NCI-H82 treated with DMSO at 0.1 percent for 48 hours (cell line): ENCODE measurements around the gene KCNAB3.

Experiments used
- DNase-seq: peaks from one replicate; lab custom pipeline; 2025; ENCODE audit not compliant: unreplicated experiment; lab: John Stamatoyannopoulos, UW

The KCNAB3 gene

GRCh38 chr17:7903154-7904103 is 26.2 kb downstream of the KCNAB3 start:
- no peak for DNase-seq

- DNase-seq: no peak
Measured at GRCh38 chr17:7897773-7898172, 31.9 kb downstream of the KCNAB3 start.

GRCh38 chr17:7897090-7897489 is 32.6 kb downstream of the KCNAB3 start:
- DNase-seq: no peak

GRCh38 chr17:7894866-7895265 is 34.8 kb downstream of the KCNAB3 start:
- DNase-seq: no peak

- DNase-seq: no peak
Measured at GRCh38 chr17:7894226-7894625, 35.4 kb downstream of the KCNAB3 start.

GRCh38 chr17:7893187-7893880 is 36.3 kb downstream of the KCNAB3 start:
- no peak for DNase-seq

GRCh38 chr17:7889166-7889955 is 40.3 kb downstream of the KCNAB3 start:
- DNase-seq: peak; percentile 50

- DNase-seq: no peak
Measured at GRCh38 chr17:7888184-7888920, 41.3 kb downstream of the KCNAB3 start, which contains the start of gene CHD3. CHD3 (plus strand) TSS chr17:7888789; CDS start chr17:7889001, 212 bp downstream.

GRCh38 chr17:7887482-7888183 is 42.0 kb downstream of the KCNAB3 start:
- peak; percentile 91 for DNase-seq

- DNase-seq: no peak
Measured at GRCh38 chr17:7887038-7887481, 42.6 kb downstream of the KCNAB3 start.

- DNase-seq: peak; percentile 42
Measured at GRCh38 chr17:7886227-7887037, 43.2 kb downstream of the KCNAB3 start.

- DNase-seq: peak; percentile 41
Measured at GRCh38 chr17:7885367-7886226, 44.1 kb downstream of the KCNAB3 start.

GRCh38 chr17:7884581-7885366 is 44.9 kb downstream of the KCNAB3 start:
- DNase-seq: no peak

- DNase-seq: peak; percentile 25
Measured at GRCh38 chr17:7883781-7884386, 45.8 kb downstream of the KCNAB3 start.

- peak; percentile 49 for DNase-seq
Measured at GRCh38 chr17:7882629-7883028, 47.0 kb downstream of the KCNAB3 start.

- no peak for DNase-seq
Measured at GRCh38 chr17:7882068-7882467, 47.6 kb downstream of the KCNAB3 start.
